Sigmoid colon (tissue), 4 donors: ENCODE results near the gene LARP4B.
"Not testable (repeated sequence)": the region's sequence is repeated elsewhere in the genome, so short reads cannot be mapped to it uniquely, and the experiment has no call there.

Source experiments
- EP300 ChIP-seq, 4 donors: sonication (generic); formaldehyde crosslinking; IDR thresholded peaks; one replicate each; pipeline ENCODE4 v1.6.1; 2017; ENCODE audit warnings: antibody characterized with exemption in 4 of 4
- POLR2A ChIP-seq, 2 donors: fragments of 450-650 bp; IDR thresholded peaks; one replicate each; pipeline ENCODE4 v1.6.1; 2016; ENCODE audit warnings: antibody characterized with exemption in 2 of 2, mild to moderate bottlenecking in 2 of 2, moderate library complexity in 2 of 2
- POLR2AphosphoS5 ChIP-seq, 4 donors: sonication (generic); formaldehyde crosslinking; IDR thresholded peaks; one replicate each; pipeline ENCODE4 v1.6.1; 2017; ENCODE audit warnings: antibody characterized with exemption in 4 of 4
- TF ChIP-seq, protein P1 (sequence below), 4 experiments: fragments of 450-650 bp in 3 of 4; fragments of 200-600 bp in 1 of 4; IDR thresholded peaks; one replicate each; pipeline ENCODE4 v1.5.1; 2016 to 2019; ENCODE audit warnings: antibody characterized with exemption in 4 of 4, mild to moderate bottlenecking in 3 of 4, moderate library complexity in 2 of 4

DNA sequence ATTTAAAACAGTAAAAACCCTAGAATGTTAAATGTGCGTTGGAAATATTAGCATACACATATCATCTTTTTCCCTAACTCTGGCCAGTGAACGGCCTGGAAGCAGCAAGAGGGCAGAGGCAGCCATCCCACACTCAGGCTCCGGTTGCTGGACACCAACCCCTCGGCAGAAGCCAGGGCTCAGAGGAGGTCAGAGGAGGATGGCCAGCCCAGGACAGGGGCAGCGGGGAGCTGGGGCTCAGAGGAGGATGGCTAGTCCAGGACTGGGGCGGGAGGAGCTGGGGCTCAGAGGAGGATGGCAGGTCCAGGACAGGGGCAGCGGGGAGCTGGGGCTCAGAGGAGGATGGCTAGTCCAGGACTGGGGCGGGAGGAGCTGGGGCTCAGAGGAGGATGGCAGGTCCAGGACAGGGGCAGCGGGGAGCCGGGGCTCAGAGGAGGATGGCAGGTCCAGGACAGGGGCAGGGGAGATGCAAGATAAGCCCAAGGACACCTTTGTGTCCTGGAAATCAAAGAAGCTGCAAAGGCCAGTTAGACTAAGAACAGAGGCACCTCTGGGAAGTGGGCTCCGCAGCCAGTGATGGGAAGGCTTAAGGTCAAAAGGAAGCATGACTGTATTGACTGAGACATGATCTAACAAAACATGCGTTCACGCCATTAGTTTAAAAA is 161.3 kb downstream of the LARP4B start:
- TF ChIP-seq, protein P1, sequence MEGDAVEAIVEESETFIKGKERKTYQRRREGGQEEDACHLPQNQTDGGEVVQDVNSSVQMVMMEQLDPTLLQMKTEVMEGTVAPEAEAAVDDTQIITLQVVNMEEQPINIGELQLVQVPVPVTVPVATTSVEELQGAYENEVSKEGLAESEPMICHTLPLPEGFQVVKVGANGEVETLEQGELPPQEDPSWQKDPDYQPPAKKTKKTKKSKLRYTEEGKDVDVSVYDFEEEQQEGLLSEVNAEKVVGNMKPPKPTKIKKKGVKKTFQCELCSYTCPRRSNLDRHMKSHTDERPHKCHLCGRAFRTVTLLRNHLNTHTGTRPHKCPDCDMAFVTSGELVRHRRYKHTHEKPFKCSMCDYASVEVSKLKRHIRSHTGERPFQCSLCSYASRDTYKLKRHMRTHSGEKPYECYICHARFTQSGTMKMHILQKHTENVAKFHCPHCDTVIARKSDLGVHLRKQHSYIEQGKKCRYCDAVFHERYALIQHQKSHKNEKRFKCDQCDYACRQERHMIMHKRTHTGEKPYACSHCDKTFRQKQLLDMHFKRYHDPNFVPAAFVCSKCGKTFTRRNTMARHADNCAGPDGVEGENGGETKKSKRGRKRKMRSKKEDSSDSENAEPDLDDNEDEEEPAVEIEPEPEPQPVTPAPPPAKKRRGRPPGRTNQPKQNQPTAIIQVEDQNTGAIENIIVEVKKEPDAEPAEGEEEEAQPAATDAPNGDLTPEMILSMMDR (IDR thresholded peaks at IDR 0.05): not testable (repeated sequence)
- not testable (repeated sequence) for TF ChIP-seq EP300, POLR2A, POLR2AphosphoS5 (IDR thresholded peaks at IDR 0.05)
